Measurements from ENCODE around the gene SULT4A1.
"Not testable (repeated sequence)": the region's sequence is repeated elsewhere in the genome, so short reads cannot be mapped to it uniquely, and the experiment has no call there.

SULT4A1 gene

GRCh38 chr22:43862074-43862881, at the start of gene SULT4A1:
TSS of gene SULT4A1 (minus strand) at chr22:43862513. CDS start at chr22:43862382, 131 bp downstream.
- Histone ChIP-seq H3K9me3 (ENCODE audit: control insufficient read depth, low read length) (peaks cover 4% of the 10 kb centered on the region), H3K36me3 (ENCODE audit: control insufficient read depth, insufficient read depth, low read length, severe bottlenecking) (no peaks in the 10 kb centered on the region), H3K4me3 (ENCODE audit: low read length) (peak within 1 kb of the TSS; percentile 50), H3K4me1 (ENCODE audit: control insufficient read depth, insufficient read depth, low read length) (no peaks in the 10 kb centered on the region), H3K9ac (ENCODE audit: low read length) (no peak within 1 kb of the TSS), H3K27me3 (replicated peaks; ENCODE audit: control insufficient read depth, insufficient read depth, low read length) (peaks cover 56% of the 10 kb centered on the region)
- peak; percentile 9 for DNase-seq (ENCODE audit: low read depth)

- Histone ChIP-seq H3K4me3 (ENCODE audit: low read length) (no peak overlapping the region), H3K9ac (ENCODE audit: low read length) (no peak overlapping the region), H3K36me3 (ENCODE audit: control insufficient read depth, insufficient read depth, low read length, severe bottlenecking) (no peaks in the 10 kb centered on the region), H3K4me1 (ENCODE audit: control insufficient read depth, insufficient read depth, low read length) (peaks cover 6% of the 10 kb centered on the region), H3K9me3 (ENCODE audit: control insufficient read depth, low read length) (no peaks in the 10 kb centered on the region), H3K27me3 (replicated peaks; ENCODE audit: control insufficient read depth, insufficient read depth, low read length) (peaks cover 13% of the 10 kb centered on the region)
- DNase-seq (ENCODE audit: low read depth): no peak
These were observed 49.0 kb upstream of the SULT4A1 start for GRCh38 chr22:43911351-43911750.

GRCh38 chr22:43910178-43910695, 47.9 kb upstream of the SULT4A1 start:
- H3K36me3 ChIP-seq (ENCODE audit: control insufficient read depth, insufficient read depth, low read length, severe bottlenecking): no peaks in the 10 kb centered on the region
- peaks cover 21% of the 10 kb centered on the region for H3K27me3 ChIP-seq (replicated peaks; ENCODE audit: control insufficient read depth, insufficient read depth, low read length)
- H3K9ac ChIP-seq (ENCODE audit: low read length): no peak overlapping the region
- no peaks in the 10 kb centered on the region for H3K4me1 ChIP-seq (ENCODE audit: control insufficient read depth, insufficient read depth, low read length)
- no peak for DNase-seq (ENCODE audit: low read depth)
- H3K4me3 ChIP-seq (ENCODE audit: low read length): no peak overlapping the region
- no peaks in the 10 kb centered on the region for H3K9me3 ChIP-seq (ENCODE audit: control insufficient read depth, low read length)

GRCh38 chr22:43909708-43910107, 47.4 kb upstream of the SULT4A1 start:
- Histone ChIP-seq H3K36me3 (ENCODE audit: control insufficient read depth, insufficient read depth, low read length, severe bottlenecking) (no peaks in the 10 kb centered on the region), H3K9me3 (ENCODE audit: control insufficient read depth, low read length) (no peaks in the 10 kb centered on the region), H3K27me3 (replicated peaks; ENCODE audit: control insufficient read depth, insufficient read depth, low read length) (peaks cover 21% of the 10 kb centered on the region), H3K9ac (ENCODE audit: low read length) (no peak overlapping the region), H3K4me1 (ENCODE audit: control insufficient read depth, insufficient read depth, low read length) (no peaks in the 10 kb centered on the region), H3K4me3 (ENCODE audit: low read length) (no peak overlapping the region)
- DNase-seq (ENCODE audit: low read depth): no peak

DNA sequence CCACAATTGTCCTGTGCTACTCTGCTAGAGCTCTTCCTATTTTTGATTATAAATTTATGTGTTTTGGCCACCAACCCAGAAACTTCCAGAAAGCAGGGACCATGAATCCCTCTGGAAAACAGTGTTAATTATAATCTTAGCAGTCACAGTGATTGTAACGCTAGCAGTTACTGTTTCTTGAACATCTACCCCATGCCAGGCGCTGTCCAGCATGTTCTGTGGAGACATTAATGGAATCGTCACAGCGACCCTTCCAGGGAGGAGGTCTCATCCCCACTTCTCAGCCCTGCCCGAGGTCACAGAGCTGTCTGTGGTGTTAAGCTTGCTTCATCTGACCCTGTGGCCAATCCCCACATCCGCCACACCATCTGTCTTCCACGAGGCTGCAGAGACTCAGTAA, 43.4 kb upstream of the SULT4A1 start:
- H3K4me1 ChIP-seq (ENCODE audit: control insufficient read depth, insufficient read depth, low read length): peaks cover 10% of the 10 kb centered on the region
- H3K4me3 ChIP-seq (ENCODE audit: low read length): no peak overlapping the region
- no peaks in the 10 kb centered on the region for H3K36me3 ChIP-seq (ENCODE audit: control insufficient read depth, insufficient read depth, low read length, severe bottlenecking)
- H3K9me3 ChIP-seq (ENCODE audit: control insufficient read depth, low read length): no peaks in the 10 kb centered on the region
- DNase-seq (ENCODE audit: low read depth): no peak
- H3K27me3 ChIP-seq (replicated peaks; ENCODE audit: control insufficient read depth, insufficient read depth, low read length): peaks cover 13% of the 10 kb centered on the region
- H3K9ac ChIP-seq (ENCODE audit: low read length): no peak overlapping the region

DNA sequence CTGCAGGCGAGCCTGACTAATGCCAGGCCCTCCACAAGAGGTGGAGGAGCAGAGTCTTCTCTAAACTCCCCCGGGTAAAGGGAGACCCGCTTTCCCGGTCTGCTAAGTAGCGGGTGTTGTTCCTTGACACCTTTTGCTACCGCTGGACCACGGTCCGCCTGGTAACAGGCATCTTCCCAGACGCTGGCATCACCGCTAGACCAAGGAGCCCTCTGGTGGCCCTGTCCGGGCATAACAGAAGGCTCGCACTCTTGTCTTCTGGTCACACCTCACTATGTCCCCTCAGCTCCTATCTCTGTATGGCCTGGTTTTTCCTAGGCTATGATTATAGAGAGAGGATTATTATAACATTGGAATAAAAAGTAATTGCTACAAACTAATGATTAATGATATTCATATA, 42.1 kb upstream of the SULT4A1 start:
- not testable (repeated sequence) for DNase-seq (ENCODE audit: low read depth); H3K9me3 ChIP-seq (ENCODE audit: control insufficient read depth, low read length); H3K4me3 ChIP-seq (ENCODE audit: low read length); H3K9ac ChIP-seq (ENCODE audit: low read length); H3K36me3 ChIP-seq (ENCODE audit: control insufficient read depth, insufficient read depth, low read length, severe bottlenecking)
- H3K4me1 ChIP-seq (ENCODE audit: control insufficient read depth, insufficient read depth, low read length): peaks cover 10% of the 10 kb centered on the region
- peaks cover 13% of the 10 kb centered on the region for H3K27me3 ChIP-seq (replicated peaks; ENCODE audit: control insufficient read depth, insufficient read depth, low read length)

GRCh38 chr22:43903033-43903432, 40.7 kb upstream of the SULT4A1 start:
- not testable (repeated sequence) for H3K4me3 ChIP-seq (ENCODE audit: low read length); DNase-seq (ENCODE audit: low read depth); H3K36me3 ChIP-seq (ENCODE audit: control insufficient read depth, insufficient read depth, low read length, severe bottlenecking); H3K27me3 ChIP-seq (replicated peaks; ENCODE audit: control insufficient read depth, insufficient read depth, low read length); H3K9ac ChIP-seq (ENCODE audit: low read length); H3K9me3 ChIP-seq (ENCODE audit: control insufficient read depth, low read length)
- peaks cover 16% of the 10 kb centered on the region for H3K4me1 ChIP-seq (ENCODE audit: control insufficient read depth, insufficient read depth, low read length)

- no peak overlapping the region for H3K9ac ChIP-seq (ENCODE audit: low read length)
- peak; percentile 81 for DNase-seq (ENCODE audit: low read depth)
These were observed 39.8 kb upstream of the SULT4A1 start for GRCh38 chr22:43901976-43902643.

GRCh38 chr22:43900206-43900605, 37.9 kb upstream of the SULT4A1 start:
- H3K36me3 ChIP-seq (ENCODE audit: control insufficient read depth, insufficient read depth, low read length, severe bottlenecking): no peaks in the 10 kb centered on the region
- H3K9me3 ChIP-seq (ENCODE audit: control insufficient read depth, low read length): no peaks in the 10 kb centered on the region
- no peak overlapping the region for H3K9ac ChIP-seq (ENCODE audit: low read length)
- peaks cover 21% of the 10 kb centered on the region for H3K4me1 ChIP-seq (ENCODE audit: control insufficient read depth, insufficient read depth, low read length)
- DNase-seq (ENCODE audit: low read depth): no peak
- H3K27me3 ChIP-seq (replicated peaks; ENCODE audit: control insufficient read depth, insufficient read depth, low read length): no peaks in the 10 kb centered on the region
- no peak overlapping the region for H3K4me3 ChIP-seq (ENCODE audit: low read length)

More at GRCh38 chr22:43901976-43902643, 39.8 kb upstream of the SULT4A1 start:
- H3K9me3 ChIP-seq (ENCODE audit: control insufficient read depth, low read length): no peaks in the 10 kb centered on the region
- H3K27me3 ChIP-seq (replicated peaks; ENCODE audit: control insufficient read depth, insufficient read depth, low read length): peaks cover 8% of the 10 kb centered on the region
- H3K36me3 ChIP-seq (ENCODE audit: control insufficient read depth, insufficient read depth, low read length, severe bottlenecking): no peaks in the 10 kb centered on the region
- peaks cover 21% of the 10 kb centered on the region for H3K4me1 ChIP-seq (ENCODE audit: control insufficient read depth, insufficient read depth, low read length)
- no peak overlapping the region for H3K4me3 ChIP-seq (ENCODE audit: low read length)

DNA sequence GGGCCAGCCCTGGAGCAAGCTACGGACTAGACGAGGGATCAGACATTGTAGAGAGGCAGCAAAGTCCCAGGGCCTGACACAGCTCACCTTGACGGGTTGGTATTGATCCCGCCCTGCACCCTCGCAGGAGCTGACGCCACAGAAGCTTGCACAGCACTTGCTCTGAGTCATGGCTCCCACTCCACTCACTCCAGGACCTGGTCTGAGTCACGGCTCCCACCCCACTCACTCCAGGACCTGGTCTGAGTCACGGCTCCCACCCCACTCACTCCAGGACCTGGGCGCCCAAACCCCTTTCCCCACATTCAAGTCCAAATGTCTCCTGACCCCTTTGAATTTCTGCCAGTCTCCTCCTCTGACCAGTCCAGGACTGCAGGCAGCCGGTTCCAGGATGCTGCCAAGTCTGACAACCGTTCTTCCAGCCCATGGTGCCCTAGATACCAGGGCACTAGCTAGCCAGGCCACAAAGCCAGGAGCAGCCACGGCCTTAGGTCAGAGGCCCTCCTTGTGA, 35.5 kb upstream of the SULT4A1 start:
- H3K9ac ChIP-seq (ENCODE audit: low read length): no peak overlapping the region
- no peak overlapping the region for H3K4me3 ChIP-seq (ENCODE audit: low read length)
- H3K4me1 ChIP-seq (ENCODE audit: control insufficient read depth, insufficient read depth, low read length): peaks cover 17% of the 10 kb centered on the region
- no peaks in the 10 kb centered on the region for H3K36me3 ChIP-seq (ENCODE audit: control insufficient read depth, insufficient read depth, low read length, severe bottlenecking)
- no peaks in the 10 kb centered on the region for H3K9me3 ChIP-seq (ENCODE audit: control insufficient read depth, low read length)
- DNase-seq (ENCODE audit: low read depth): peak; percentile 58
- peaks cover 5% of the 10 kb centered on the region for H3K27me3 ChIP-seq (replicated peaks; ENCODE audit: control insufficient read depth, insufficient read depth, low read length)

GRCh38 chr22:43895986-43896645, 33.8 kb upstream of the SULT4A1 start:
- Histone ChIP-seq H3K9me3 (ENCODE audit: control insufficient read depth, low read length) (no peaks in the 10 kb centered on the region), H3K9ac (ENCODE audit: low read length) (no peak overlapping the region), H3K4me3 (ENCODE audit: low read length) (no peak overlapping the region), H3K4me1 (ENCODE audit: control insufficient read depth, insufficient read depth, low read length) (peaks cover 11% of the 10 kb centered on the region), H3K36me3 (ENCODE audit: control insufficient read depth, insufficient read depth, low read length, severe bottlenecking) (no peaks in the 10 kb centered on the region), H3K27me3 (replicated peaks; ENCODE audit: control insufficient read depth, insufficient read depth, low read length) (peaks cover 18% of the 10 kb centered on the region)
- no peak for DNase-seq (ENCODE audit: low read depth)

All from adipocyte (in vitro differentiated cells).